Smooth muscle cell (in vitro differentiated cells): Measurements from ENCODE around the gene GRAMD2B. TPM values are rescaled to one million over a fixed set of nuclear protein-coding genes. Genes with fewer than 3 reads are reported as not detected.

Experiments
- DNase-seq: peaks from one replicate; lab custom pipeline; 2025; ENCODE audit not compliant: unreplicated experiment; lab: John Stamatoyannopoulos, UW
- H2AFZ ChIP-seq: fragments of 200-600 bp; sonication (generic); 2 replicates; pipeline ENCODE4 v1.6.0; 2016; ENCODE audit warnings: antibody characterized with exemption, low read depth, mild to moderate bottlenecking
- H3F3A ChIP-seq: fragments of 200-600 bp; sonication (generic); 2 replicates; pipeline ENCODE4 v1.6.0; 2017; ENCODE audit warnings: antibody characterized with exemption, low read depth
- H3K27ac ChIP-seq: fragments of 200-600 bp; sonication (generic); 2 replicates; pipeline ENCODE4 v1.5.1; 2016; ENCODE audit warnings: low read depth, mild to moderate bottlenecking
- H3K27me3 ChIP-seq: fragments of 200-600 bp; sonication (generic); 2 replicates; pipeline ENCODE4 v1.6.1; 2016; ENCODE audit warnings: low read depth, mild to moderate bottlenecking
- H3K36me3 ChIP-seq: fragments of 200-600 bp; sonication (generic); 2 replicates; pipeline ENCODE4 v1.5.1; 2016; ENCODE audit warnings: low read depth
- H3K4me1 ChIP-seq: fragments of 200-600 bp; sonication (generic); 2 replicates; pipeline ENCODE4 v1.5.1; 2016; ENCODE audit warnings: low read depth
- H3K4me2 ChIP-seq: fragments of 200-600 bp; sonication (generic); 2 replicates; pipeline ENCODE4 v1.6.0; 2016; ENCODE audit warnings: mild to moderate bottlenecking
- H3K4me3 ChIP-seq: fragments of 200-600 bp; sonication (generic); 2 replicates; pipeline ENCODE4 v1.5.1; 2016; ENCODE audit warnings: mild to moderate bottlenecking
- H3K79me2 ChIP-seq: fragments of 200-600 bp; sonication (generic); 2 replicates; pipeline ENCODE4 v1.6.0; 2016; ENCODE audit warnings: low read depth, mild to moderate bottlenecking
- H3K9ac ChIP-seq: fragments of 200-600 bp; sonication (generic); 2 replicates; pipeline ENCODE4 v1.6.0; 2016; ENCODE audit warnings: low read depth
- H3K9me3 ChIP-seq: fragments of 200-600 bp; sonication (generic); replicated peaks from 2 replicates; pipeline ENCODE4 v1.5.1; 2016; ENCODE audit warnings: low read depth
- H4K20me1 ChIP-seq: fragments of 200-600 bp; sonication (generic); 2 replicates; pipeline ENCODE4 v1.6.0; 2016; ENCODE audit warnings: low read depth
- WGBS: methylation state at CpG from one replicate; pipeline ENCODE4 v1.1.7; 2016; ENCODE audit warnings: low lambda C conversion rate; 5-methylcytosine and 5-hydroxymethylcytosine counted together
- polyA plus RNA-seq: library from polyadenylated mRNA; unstranded; fragments of >200 nt; fragmentation: Nextera tagmentation; extraction: Ambion mirVana; gene quantifications from 2 replicates; pipeline ENCODE4 v1.2.1, GENCODE V29; 2016
- total RNA-seq: library from RNA; depleted of rRNA; stranded (reverse); fragments of >200 nt; gene quantifications from 2 replicates; pipeline ENCODE4 v1.2.3, GENCODE V29; 2014
- TF ChIP-seq, protein P1 (sequence below): fragments of 200-600 bp; sonication (generic); IDR thresholded peaks from 2 replicates; pipeline ENCODE4 v1.5.1; 2017; ENCODE audit warnings: borderline replicate concordance, mild to moderate bottlenecking, antibody characterized with exemption; ENCODE audit not compliant: insufficient read depth, poor library complexity, severe bottlenecking

The GRAMD2B gene
- total and polyA plus RNA-seq, 2 experiments from 2014 or later: 8.7 to 27.3 TPM

DNA sequence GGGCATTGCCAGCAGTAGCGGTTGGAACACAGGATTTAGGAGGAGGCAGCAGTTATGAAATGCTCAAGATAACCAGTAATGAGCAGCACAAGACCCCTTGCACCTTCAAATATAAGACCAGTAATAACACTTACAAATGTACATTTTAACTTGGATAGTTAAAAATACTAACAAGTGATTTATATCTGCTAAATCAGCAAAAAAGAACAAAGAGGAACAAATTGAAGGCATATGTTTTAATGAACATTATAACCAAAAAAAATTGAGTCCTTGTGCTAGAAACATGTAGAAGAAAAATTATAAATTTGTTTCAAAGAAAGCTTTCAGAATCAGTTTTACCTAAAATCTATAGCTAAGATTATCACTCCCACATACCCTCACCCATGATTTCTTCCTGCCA, 119.8 kb downstream of the GRAMD2B start:
- WGBS: 96% methylated on average over 1 of the region's 1 CpG
- H3K4me1 ChIP-seq: peaks cover 3% of the 10 kb centered on the region
- H2AFZ ChIP-seq: no peak overlapping the region
- H3K9me3 ChIP-seq: no peaks in the 10 kb centered on the region
- peaks cover 6% of the 10 kb centered on the region for H3F3A ChIP-seq
- TF ChIP-seq, protein P1, sequence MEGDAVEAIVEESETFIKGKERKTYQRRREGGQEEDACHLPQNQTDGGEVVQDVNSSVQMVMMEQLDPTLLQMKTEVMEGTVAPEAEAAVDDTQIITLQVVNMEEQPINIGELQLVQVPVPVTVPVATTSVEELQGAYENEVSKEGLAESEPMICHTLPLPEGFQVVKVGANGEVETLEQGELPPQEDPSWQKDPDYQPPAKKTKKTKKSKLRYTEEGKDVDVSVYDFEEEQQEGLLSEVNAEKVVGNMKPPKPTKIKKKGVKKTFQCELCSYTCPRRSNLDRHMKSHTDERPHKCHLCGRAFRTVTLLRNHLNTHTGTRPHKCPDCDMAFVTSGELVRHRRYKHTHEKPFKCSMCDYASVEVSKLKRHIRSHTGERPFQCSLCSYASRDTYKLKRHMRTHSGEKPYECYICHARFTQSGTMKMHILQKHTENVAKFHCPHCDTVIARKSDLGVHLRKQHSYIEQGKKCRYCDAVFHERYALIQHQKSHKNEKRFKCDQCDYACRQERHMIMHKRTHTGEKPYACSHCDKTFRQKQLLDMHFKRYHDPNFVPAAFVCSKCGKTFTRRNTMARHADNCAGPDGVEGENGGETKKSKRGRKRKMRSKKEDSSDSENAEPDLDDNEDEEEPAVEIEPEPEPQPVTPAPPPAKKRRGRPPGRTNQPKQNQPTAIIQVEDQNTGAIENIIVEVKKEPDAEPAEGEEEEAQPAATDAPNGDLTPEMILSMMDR: no peak
- no peak overlapping the region for H3K27ac ChIP-seq
- no peaks in the 10 kb centered on the region for H3K27me3 ChIP-seq
- no peaks in the 10 kb centered on the region for H3K79me2 ChIP-seq
- no peaks in the 10 kb centered on the region for H4K20me1 ChIP-seq
- no peak overlapping the region for H3K4me3 ChIP-seq
- peaks cover 8% of the 10 kb centered on the region for H3K36me3 ChIP-seq
- H3K4me2 ChIP-seq: no peak overlapping the region
- no peak overlapping the region for H3K9ac ChIP-seq
- DNase-seq: no peak

DNA sequence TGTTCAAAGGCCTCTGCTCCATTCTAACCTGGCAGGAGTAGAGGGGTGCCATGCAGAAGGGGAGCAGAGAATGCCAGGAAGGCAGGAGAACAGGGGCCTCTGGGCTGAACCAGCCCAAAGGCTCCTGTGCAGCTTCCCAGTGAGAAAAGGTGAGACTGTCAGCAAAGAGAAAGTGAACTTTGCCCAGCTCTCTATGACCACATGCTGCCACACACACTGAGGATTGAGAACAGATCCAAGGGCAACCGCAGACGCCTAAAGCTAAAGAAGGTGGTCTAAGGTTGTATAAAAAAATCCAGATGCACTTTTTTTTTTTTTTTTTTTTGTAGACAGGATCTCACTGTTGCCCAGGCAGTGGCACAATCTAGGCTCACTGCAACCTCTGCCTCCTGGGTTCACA, 120.5 kb downstream of the GRAMD2B start:
- peaks cover 6% of the 10 kb centered on the region for H3F3A ChIP-seq
- no peaks in the 10 kb centered on the region for H3K9me3 ChIP-seq
- H3K27me3 ChIP-seq: no peaks in the 10 kb centered on the region
- DNase-seq: no peak
- peaks cover 3% of the 10 kb centered on the region for H3K4me1 ChIP-seq
- H3K79me2 ChIP-seq: no peaks in the 10 kb centered on the region
- H3K36me3 ChIP-seq: peaks cover 8% of the 10 kb centered on the region
- H3K4me3 ChIP-seq: no peak overlapping the region
- WGBS: 95% methylated on average over 2 of the region's 2 CpGs
- no peak overlapping the region for H3K9ac ChIP-seq
- TF ChIP-seq, protein P1: no peak
- H3K4me2 ChIP-seq: no peak overlapping the region
- H4K20me1 ChIP-seq: no peaks in the 10 kb centered on the region
- H2AFZ ChIP-seq: no peak overlapping the region
- no peak overlapping the region for H3K27ac ChIP-seq

Other genes with a start within 250 kb of the GRAMD2B start
- 26.5 and 28.4 TPM in 2 replicates for gene ALDH7A1, start 171.8 kb downstream of the GRAMD2B start, total RNA-seq
- 55.3 and 56.8 TPM in 2 replicates for gene ALDH7A1, start 171.8 kb downstream of the GRAMD2B start, polyA plus RNA-seq
- 34.4 and 61.3 TPM in 2 replicates for gene PHAX, start 177.5 kb downstream of the GRAMD2B start, total RNA-seq
- 45.4 and 58.2 TPM in 2 replicates for gene PHAX, start 177.5 kb downstream of the GRAMD2B start, polyA plus RNA-seq